HG03354 (cell line): Measurements from ENCODE around the gene TEAD1.
"Not testable (repeated sequence)": the region's sequence is repeated elsewhere in the genome, so short reads cannot be mapped to it uniquely, and the experiment has no call there.

Source experiments
- ATAC-seq: cut with Tn5 transposase; IDR thresholded peaks from one replicate; pipeline ENCODE4 v1.9.1; 2021; ENCODE audit warnings: mild to moderate bottlenecking; ENCODE audit not compliant: unreplicated experiment, poor library complexity, severe bottlenecking

TEAD1 gene

DNA sequence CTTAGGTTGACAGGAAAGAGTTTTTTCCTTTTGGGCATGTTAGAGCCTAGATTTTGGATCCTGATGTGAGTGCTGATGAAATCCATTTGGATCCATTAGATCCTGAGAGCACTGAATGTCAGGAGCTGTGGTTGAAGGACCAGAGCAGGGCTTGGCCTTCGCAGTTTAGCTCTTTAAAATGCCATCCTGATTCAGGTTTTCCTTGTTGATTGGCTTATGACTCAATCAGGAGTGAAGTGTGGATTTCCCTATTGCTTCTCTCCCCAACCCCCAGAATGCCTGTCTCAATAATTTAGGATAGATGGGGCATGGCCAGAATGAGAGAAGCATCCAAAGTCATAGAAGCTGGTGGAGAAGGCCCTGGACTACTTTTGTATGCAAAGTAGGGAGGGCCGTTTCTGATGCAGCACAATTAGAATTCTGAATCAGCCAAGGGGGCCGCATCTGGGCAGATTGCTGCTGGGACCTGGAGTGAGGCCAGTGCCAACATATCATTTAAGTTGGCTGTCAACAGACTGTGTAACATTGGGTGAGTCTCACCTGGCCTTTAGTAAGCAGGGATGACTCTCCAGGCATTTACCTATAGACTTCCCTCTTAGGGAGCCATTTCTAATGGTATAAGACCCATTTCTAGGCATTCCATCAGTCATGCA, 80.5 kb downstream of the TEAD1 start:
- no peak for ATAC-seq

- no peak for ATAC-seq
These were observed 81.6 kb downstream of the TEAD1 start for GRCh38 chr11:12755510-12756453.

GRCh38 chr11:12756454-12756806, 82.2 kb downstream of the TEAD1 start:
- ATAC-seq, result no peak

DNA sequence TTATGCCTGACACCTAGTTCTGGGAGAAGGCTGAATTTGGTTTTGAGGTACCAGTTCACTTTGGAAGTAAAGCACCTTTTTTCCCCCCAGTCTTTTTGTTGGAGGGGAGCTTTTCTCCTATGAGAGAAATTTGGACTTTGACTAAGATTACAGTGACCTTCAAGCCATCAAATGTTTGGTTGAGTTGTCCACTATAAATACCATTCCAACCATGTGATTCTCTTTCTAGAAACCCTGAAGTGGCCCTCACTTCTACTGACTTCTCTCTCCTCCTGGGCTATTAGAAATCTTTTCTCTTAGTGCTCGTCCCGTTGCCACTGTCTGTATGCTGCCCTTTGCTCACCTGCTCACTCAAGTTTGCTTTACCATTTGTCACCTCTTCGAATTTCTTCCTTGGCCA, 82.6 kb downstream of the TEAD1 start:
- ATAC-seq, result no peak

DNA sequence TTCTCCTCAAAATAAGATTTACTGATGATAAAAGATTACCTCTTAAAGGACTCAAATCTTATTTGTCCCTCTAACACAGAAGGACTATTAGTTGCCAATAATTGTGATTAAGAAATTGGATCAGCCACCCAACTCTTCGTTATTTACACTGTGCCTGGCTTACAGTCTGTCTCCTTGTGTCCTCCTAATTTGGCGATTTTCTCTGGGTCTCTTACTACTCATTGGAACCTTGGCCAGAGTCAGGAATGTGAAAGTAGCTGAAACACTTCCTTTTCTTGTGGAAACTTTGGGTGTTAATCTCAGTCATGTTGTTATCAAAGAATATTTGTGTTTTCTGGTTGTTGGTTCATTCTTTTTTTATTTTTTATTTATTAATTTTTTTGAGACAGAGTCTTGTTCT, 83.2 kb downstream of the TEAD1 start:
- no peak for ATAC-seq

GRCh38 chr11:12758117-12758516, 83.9 kb downstream of the TEAD1 start:
- not testable (repeated sequence) for ATAC-seq

DNA sequence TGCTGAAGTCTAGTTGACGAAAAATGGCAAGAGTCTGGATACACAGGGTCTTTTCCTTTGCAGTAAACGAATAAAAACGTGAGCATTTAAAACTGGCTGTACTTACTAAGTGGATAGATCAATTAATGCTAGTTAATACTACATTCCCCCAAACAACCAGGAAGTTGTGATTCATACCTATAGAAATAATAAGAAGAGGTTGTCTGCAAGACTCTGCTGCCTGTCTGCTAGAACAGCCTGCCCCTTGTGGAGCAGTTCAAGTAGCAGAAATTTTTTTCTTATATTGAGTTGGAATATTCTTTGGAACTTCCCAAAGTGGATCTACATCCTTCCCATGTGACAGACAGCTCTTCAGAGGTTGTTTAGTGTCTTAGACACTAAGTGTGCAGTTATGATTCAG, 86.8 kb downstream of the TEAD1 start:
- ATAC-seq, result no peak

DNA sequence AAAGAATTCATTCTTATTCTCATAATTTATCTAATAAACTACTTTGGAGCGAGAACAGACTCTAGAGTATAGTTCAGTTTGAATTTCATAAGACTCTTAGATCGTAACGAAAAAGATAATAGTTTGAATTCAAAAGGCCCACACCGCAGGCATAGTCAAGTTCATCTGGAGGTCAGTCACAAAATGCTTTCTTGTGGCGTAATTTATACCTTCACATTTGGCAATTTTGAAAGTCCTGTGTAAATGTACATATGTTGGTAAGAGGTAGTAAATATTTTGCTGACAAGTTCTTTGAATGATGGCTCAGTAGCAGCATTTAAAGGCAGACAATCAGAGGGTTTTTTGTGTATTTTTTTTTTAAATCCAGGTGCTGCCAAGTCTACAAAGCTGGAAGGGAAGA, 88.1 kb downstream of the TEAD1 start:
- ATAC-seq, result no peak

DNA sequence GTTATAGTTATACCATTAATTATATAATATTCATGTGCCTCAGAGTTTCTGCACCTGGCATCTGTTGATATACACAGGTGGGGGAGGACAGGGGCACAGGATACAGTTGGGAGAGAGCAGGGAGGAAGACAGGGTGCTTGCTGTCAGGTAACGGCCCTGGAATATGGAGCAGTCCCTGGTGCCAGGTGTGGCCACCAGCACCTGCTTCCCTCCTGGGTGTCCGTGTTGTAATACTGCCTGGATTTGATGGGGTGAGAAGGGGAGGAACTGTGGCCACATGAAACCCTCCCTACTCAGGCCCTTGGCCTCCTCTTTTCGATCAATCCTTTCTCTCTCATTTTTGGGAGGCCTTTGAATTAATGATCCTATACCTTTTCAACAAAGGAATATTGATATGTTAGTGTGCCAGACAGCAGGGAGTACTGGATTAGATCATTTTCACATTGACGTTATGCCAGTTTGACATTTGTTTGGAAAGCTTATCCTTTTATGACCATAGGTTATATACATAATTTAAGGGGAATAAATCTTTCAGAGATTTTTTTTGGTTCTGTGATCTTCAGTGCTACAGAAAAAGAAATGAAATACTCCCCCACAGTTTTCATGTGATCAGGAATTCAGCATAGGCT, 88.6 kb downstream of the TEAD1 start:
- no peak for ATAC-seq

DNA sequence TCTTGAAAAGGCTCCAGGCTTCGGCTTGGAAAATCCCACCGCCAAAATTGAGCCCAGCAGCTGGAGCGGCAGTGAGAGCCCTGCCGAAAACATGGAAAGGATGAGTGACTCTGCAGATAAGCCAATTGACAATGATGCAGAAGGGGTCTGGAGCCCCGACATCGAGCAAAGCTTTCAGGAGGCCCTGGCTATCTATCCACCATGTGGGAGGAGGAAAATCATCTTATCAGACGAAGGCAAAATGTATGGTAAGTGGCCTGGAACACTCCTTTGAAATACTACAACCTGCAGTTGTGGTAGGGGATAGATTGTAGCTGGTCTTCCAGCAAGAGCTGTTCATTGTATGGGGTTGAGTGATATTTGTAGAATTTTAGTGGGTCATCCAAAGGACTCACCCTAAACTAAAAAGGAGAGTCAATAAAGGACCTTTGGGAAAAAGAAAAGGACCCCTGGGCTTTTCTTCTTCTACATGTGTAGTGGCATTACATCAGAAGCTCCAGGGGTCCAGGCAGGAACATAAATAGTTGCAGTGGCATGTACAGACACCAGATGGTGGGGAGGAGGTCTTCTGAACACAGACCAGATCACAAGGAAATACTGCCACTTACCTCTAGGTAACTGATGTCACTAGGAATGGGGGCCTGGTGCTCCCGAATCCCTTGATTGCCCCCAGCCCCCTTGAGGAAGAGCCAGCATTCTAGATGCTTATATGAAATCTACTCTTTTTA, 90.1 kb downstream of the TEAD1 start:
- ATAC-seq, result no peak

- ATAC-seq, result no peak
These were observed 91.2 kb downstream of the TEAD1 start for GRCh38 chr11:12765428-12765827.

DNA sequence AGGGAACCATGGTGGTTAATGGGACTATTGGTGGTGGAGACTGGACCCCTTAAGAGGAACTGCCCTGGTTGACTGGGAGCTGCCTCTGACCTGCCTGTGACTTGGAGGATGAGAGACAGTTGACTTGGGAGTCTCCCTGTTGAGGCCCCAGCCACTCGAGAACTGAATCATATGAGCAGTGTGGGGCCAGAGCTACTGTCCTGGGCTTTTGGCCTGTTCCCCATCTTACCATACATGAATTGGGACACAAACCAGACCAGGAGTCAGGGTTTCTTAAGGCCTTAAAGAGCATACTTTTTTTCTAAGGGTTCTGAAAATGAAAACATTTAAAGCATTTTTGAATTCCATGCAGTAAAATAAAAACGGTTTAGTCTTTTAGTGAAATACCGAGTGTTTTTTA, 92.8 kb downstream of the TEAD1 start:
- ATAC-seq, result no peak

GRCh38 chr11:12767577-12767976, 93.4 kb downstream of the TEAD1 start:
- ATAC-seq, result no peak

- peak; percentile 68 for ATAC-seq
These were observed 94.8 kb downstream of the TEAD1 start for GRCh38 chr11:12768726-12769673.

DNA sequence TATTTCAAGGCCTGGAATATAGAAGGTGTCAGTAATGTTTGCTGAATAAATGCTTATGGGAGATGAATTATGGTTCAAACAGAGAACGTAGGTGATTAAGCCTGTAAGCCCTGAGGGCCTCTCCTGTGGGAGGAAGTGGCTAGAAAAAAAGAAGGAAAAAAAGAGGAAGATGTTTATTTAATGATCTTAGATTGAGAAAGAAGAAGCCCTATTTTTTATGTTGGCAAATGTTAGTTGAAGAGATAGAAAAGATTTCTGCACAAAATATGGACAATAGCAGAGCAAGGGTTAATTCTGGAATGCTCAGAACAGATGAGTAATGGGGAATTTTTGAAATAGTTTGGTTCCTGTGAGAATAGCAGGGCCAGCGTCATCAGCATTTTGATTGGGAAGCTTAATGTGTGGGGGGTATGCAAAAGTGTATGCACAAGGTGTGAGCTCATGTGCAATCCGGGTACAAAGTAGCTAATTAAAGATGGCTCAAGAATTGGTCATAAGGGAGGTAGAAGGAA, 95.7 kb downstream of the TEAD1 start:
- no peak for ATAC-seq

GRCh38 chr11:12770435-12770834, 96.2 kb downstream of the TEAD1 start:
- ATAC-seq, result no peak

DNA sequence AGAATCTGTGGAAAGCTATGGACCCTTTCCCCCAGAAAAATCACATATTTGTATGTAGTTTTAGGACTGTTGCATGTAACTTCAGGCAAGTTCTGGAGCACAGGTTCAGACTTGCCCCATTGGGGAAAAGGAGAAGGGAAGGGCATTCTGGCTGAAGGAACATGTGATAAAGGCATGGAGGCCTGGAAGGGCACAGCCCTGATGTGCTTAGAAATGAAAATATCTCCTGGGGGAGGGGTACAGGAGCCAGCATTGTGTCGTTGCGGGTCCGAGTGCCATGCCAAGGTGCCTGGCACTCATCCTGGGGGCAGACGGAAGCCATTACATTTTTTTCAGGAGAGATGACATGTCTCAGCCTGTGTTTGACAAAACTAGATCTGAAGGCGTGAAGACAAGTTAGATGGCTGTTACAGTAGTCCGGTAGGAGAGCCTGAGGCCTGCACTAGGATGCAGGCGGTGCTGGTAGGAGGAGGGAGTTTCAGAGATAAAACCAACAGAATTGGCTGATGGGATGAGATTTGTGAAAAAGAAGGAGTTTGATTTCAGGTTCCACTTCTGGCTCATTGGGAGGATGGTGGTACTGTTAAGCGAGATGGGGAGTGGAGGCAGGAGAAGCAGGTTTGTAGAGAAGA, 96.9 kb downstream of the TEAD1 start:
- no peak for ATAC-seq

DNA sequence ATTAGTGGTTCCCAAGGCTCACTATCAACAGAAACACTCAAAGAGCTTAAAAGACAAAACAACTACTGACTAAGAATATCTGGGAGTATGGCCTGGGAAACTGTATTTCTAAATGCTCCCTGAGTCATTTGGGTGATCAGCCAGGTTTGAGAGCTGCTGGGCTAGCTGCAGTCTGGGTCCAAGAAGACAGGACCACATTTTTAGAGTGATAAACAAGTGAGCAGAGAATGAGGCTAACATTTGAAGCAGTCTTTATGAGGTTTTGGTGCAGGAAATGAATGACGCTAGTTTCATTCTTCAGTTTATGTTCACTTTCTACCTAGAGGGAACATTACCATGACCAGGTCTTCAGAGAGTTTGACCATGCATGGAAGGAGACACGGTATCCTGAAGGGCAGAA, 97.7 kb downstream of the TEAD1 start:
- no peak for ATAC-seq
